SJSA1 (cell line): ENCODE measurements around the gene TOLLIP. TPM values are rescaled to one million over a fixed set of nuclear protein-coding genes. Genes with fewer than 3 reads are reported as not detected.
"Not testable (repeated sequence)": the region's sequence is repeated elsewhere in the genome, so short reads cannot be mapped to it uniquely, and the experiment has no call there.

Source experiments
- DNase-seq, 2 experiments: peaks; one replicate each; pipeline ENCODE4 v3.0.0-alpha.2; 2015 to 2020; ENCODE audit warnings: low spot score in 2 of 2, low read depth in 1 of 2
- H3K27ac ChIP-seq: fragments of 250-450 bp; sonication (Bioruptor Pico); 2 replicates; pipeline ENCODE4 v1.5.1; 2020; ENCODE audit warnings: mild to moderate bottlenecking, moderate library complexity
- H3K27me3 ChIP-seq: fragments of 250-450 bp; sonication (Bioruptor Pico); replicated peaks from 2 replicates; pipeline ENCODE4 v1.5.1; 2020; ENCODE audit warnings: mild to moderate bottlenecking, moderate library complexity
- H3K36me3 ChIP-seq: fragments of 250-450 bp; sonication (Bioruptor Pico); 2 replicates; pipeline ENCODE4 v1.5.1; 2020; ENCODE audit warnings: mild to moderate bottlenecking
- H3K4me1 ChIP-seq: fragments of 250-450 bp; sonication (Bioruptor Pico); replicated peaks from 2 replicates; pipeline ENCODE4 v1.6.1; 2021; ENCODE audit warnings: mild to moderate bottlenecking
- H3K4me3 ChIP-seq: fragments of 250-450 bp; sonication (Bioruptor Pico); 2 replicates; pipeline ENCODE4 v1.5.1; 2020; ENCODE audit warnings: mild to moderate bottlenecking
- H3K9me3 ChIP-seq: fragments of 250-450 bp; sonication (Bioruptor Pico); replicated peaks from 2 replicates; pipeline ENCODE4 v1.5.1; 2020; ENCODE audit warnings: mild to moderate bottlenecking
- total RNA-seq: library from RNA; depleted of rRNA; stranded (reverse); fragments of >200 nt; shearing (Covaris generic); gene quantifications from 2 replicates; pipeline ENCODE4 v1.2.3, GENCODE V29; 2014; rRNA removed

Gene TOLLIP
- 18.8 and 19.3 TPM in 2 replicates for total RNA-seq

DNA sequence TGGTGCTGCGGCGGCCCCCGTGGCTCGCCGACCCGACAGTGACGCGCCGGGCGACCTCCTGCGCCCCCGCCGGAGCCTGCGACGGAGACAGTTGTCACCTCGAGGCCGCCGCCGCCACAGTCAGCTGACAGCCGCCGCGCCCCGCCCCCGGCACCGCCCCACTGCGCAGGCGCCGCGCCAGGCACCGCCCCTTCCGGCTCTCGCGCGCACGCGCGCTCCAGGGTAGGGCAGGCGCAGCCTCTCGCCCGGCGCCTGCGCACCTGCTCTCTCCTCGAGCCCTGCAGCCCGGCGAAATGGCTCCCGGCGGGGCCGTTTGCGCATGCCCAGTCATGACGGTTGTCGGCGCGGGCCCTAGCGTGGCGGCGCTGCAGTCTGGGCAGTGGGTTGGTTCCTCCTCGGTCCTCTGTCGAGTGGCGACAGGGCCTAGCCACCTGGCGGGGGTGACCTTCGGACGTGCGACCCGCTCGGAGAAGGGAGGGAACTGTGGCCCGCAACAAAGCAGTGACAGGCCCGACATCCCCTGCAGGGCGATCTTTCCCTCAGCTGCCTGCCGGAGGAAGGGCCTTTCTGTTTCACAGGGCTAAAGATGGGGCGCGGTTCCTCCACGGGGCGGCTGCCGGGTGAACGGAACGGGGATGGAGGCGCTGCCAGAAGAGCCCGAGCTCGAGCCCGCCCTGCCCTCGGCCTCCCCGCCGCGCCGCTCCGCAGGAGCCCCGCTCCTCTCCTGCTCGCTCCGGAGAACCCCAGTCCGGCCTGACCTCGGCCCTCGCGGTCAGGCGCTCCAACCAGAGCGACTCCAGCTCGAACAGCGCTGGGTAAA is at the start of gene TOLLIP:
TSS of gene TOLLIP (minus strand) at position 135 of the 820 bp plus-strand sequence. CDS start at position 1, 134 bp downstream.
- peak; percentile 85 to 89 for DNase-seq
- Histone ChIP-seq H3K36me3 (peaks cover 4% of the 10 kb centered on the region), H3K9me3 (no peaks in the 10 kb centered on the region; the same call in 1 of the 2 replicates)

DNA sequence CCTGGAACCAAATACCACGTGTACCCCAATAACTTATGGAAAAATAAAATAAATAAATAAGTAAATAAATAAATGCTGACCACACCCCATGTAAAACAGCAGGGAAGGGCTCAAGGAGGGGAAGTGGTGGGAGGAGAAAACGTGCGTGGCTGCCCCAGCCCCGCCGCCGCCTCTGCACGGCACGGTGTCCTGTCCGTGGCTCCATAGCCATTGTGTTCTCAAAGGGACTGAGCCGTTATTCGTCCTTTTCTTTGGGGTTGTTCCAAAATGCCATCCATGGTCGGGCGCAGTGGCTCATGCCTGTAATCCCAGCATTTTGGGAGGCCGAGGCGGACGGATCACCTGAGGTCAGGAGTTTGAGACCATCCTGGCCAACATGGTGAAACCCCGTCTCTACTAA is 49.5 kb upstream of the TOLLIP start:
- peaks cover 26% of the 10 kb centered on the region for H3K4me1 ChIP-seq
- not testable (repeated sequence) for H3K4me3 ChIP-seq, H3K36me3 ChIP-seq, H3K9me3 ChIP-seq, H3K27me3 ChIP-seq, DNase-seq
- H3K27ac ChIP-seq = peak overlapping the region; percentile 89

More for the DNA sequence above, at the start of gene TOLLIP:
- peaks cover 11% of the 10 kb centered on the region for H3K4me1 ChIP-seq
- peak within 1 kb of the TSS; percentile 63 for H3K27ac ChIP-seq
- peak within 1 kb of the TSS; percentile 94 for H3K4me3 ChIP-seq
- H3K27me3 ChIP-seq = no peaks in the 10 kb centered on the region

DNA sequence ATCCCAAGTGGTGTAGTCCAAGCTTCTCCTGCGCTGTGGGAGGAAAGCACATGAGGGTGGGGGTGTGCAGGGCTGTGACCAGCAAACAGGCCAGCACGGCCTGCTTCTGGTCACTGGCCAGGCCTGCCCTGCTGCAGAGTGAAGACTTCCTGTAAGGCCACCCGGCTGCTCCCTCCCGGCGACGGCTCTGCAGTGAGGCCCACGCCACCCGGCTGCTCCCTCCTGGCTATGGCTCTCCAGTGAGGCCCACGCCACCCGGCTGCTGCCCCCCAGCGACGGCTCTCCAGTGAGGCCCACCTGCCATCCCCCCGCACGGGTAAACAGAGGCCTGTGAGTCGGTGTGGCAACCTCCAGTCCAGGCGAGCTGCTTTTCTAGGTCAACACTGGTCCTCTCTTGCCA is 48.9 kb upstream of the TOLLIP start:
- Histone ChIP-seq H3K27ac (peak overlapping the region; percentile 89), H3K9me3 (no peaks in the 10 kb centered on the region), H3K36me3 (no peaks in the 10 kb centered on the region), H3K27me3 (no peaks in the 10 kb centered on the region), H3K4me1 (peaks cover 26% of the 10 kb centered on the region), H3K4me3 (no peak overlapping the region)
- peak; percentile 79 to 85 for DNase-seq

DNA sequence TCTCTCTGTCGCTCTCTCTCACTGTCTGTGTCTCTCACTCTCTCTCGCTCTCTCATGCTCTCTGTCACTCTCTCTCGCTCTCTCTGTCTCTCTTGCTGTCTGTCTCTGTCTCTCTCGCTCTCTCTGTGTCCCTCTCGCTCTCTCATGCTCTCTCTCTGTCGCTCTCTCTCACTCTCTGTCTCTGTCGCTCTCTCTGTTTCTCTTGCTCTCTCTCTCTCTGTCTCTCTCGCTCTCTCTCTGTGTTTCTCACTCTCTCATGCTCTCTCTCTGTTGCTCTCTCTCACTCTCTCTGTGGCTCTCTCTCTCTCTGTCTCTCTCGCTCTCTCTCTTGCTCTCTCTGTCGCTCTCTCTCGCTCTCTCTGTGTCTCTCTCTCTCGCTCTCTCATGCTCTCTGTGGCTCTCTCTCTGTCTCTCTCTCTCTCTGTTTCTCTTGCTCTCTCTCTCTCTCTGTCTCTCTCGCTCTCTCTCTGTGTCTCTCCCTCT is 47.1 kb upstream of the TOLLIP start:
- Histone ChIP-seq H3K36me3 (no peaks in the 10 kb centered on the region), H3K27ac (peak overlapping the region; percentile 89), H3K27me3 (no peaks in the 10 kb centered on the region), H3K9me3 (no peaks in the 10 kb centered on the region), H3K4me3 (no peak overlapping the region), H3K4me1 (peaks cover 26% of the 10 kb centered on the region)
- no peak for DNase-seq

DNA sequence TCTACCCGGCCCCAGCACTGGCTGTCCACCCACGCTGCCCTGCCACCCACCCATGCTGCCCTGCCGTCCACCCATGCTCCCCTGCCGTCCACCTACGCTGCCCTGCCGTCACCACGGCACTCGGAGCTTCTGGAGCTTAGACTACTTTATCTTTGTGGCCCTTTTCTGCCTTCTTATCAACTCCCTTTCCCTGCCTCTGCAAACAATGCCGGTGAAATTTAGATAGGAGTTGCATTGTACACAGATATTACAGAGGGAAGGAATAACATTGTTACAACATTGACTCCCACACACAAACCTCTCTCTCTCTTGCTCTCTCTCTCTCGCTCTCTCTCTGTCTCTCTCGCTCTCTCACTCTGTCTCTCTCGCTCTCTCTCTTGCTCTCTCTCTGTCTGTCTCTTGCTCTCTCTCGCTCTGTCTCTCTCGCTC is 46.6 kb upstream of the TOLLIP start:
- H3K27ac ChIP-seq = no peak overlapping the region
- no peak for DNase-seq
- no peaks in the 10 kb centered on the region for H3K36me3 ChIP-seq

DNA sequence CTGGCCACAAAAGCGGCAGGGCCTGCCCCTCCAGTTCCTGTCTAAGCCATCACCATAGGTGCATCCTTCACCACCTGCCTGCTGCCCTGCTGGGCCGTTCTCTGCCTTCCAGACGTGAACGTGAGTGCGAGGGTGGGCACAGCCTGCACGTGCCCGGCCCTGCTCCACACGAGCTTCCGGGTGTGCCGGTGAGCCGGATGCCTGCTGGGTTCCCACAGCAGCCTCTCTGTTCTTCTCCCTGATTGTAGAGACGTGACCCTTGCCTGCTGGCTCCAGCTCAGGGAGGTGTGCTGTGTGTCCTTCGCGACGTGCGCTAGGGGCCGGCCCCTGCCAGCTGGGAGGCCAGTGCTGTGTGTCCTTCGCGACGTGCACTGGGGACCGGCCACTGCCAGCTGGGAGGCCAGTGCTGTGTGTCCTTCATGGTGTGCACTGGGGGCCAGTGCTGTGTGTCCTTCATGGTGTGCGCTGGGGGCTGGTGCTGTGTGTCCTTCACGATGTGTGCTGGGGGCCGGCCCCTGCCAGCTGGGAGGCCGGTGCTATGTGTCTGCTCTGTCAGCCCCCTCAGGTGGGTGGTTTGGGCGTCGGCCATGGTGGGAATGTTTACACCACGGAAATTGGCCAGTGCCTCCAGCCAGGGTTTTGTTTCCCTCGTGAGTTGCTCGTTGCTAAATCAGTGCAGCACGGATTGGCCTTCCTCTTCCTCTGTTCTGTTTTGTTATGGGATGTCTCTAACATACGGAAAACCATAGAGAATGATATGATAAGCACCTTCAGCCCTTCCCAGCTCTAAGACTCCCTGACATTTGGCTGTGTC is 44.9 kb upstream of the TOLLIP start:
- DNase-seq = no peak
- H3K4me3 ChIP-seq = no peak overlapping the region
- peaks cover 26% of the 10 kb centered on the region for H3K4me1 ChIP-seq
- no peaks in the 10 kb centered on the region for H3K9me3 ChIP-seq
- no peak overlapping the region for H3K27ac ChIP-seq
- H3K27me3 ChIP-seq = no peaks in the 10 kb centered on the region
- H3K36me3 ChIP-seq = no peaks in the 10 kb centered on the region

More for the DNA sequence above, 46.6 kb upstream of the TOLLIP start:
- Histone ChIP-seq H3K4me3 (no peak overlapping the region), H3K4me1 (peaks cover 26% of the 10 kb centered on the region), H3K9me3 (no peaks in the 10 kb centered on the region), H3K27me3 (no peaks in the 10 kb centered on the region)

DNA sequence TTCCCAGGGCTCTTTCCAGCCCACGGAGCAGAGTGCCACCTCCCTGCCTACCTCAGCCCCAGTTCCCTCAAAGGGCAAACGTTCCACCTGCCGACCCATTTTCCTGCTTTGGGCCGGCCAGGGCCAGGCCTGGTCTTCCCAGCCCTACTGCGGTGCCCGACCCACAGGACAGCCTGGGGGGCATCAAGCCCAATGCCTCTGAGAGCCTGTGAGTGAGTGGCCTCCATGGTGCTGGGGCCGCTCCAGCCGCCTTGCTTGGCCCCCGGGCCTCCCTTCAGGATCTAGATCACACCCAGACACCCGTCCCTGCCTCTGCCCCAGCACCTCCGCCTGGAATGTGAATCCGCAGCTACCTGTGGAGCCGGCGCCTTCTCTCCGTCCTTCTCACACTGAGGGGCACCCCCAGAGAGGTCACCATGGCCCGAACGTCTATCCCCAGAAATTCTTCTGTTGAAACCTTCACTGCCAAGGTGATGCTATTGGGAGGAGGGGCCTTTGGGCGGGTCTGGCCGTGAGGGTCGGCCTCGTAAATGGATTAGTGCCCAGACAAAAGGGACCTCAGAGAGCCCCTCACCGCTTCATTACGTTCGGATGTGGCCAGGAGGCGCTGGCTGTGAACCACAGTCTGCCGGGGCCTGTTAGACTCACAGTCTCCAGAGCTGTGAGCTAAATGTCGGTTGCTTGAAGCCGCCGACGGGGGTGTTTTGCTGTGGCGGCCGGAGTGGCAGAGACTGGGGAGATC is 44.1 kb upstream of the TOLLIP start:
- no peaks in the 10 kb centered on the region for H3K36me3 ChIP-seq
- no peaks in the 10 kb centered on the region for H3K27me3 ChIP-seq
- H3K27ac ChIP-seq = no peak overlapping the region
- no peak overlapping the region for H3K4me3 ChIP-seq
- no peaks in the 10 kb centered on the region for H3K9me3 ChIP-seq
- H3K4me1 ChIP-seq = peaks cover 19% of the 10 kb centered on the region
- no peak for DNase-seq

DNA sequence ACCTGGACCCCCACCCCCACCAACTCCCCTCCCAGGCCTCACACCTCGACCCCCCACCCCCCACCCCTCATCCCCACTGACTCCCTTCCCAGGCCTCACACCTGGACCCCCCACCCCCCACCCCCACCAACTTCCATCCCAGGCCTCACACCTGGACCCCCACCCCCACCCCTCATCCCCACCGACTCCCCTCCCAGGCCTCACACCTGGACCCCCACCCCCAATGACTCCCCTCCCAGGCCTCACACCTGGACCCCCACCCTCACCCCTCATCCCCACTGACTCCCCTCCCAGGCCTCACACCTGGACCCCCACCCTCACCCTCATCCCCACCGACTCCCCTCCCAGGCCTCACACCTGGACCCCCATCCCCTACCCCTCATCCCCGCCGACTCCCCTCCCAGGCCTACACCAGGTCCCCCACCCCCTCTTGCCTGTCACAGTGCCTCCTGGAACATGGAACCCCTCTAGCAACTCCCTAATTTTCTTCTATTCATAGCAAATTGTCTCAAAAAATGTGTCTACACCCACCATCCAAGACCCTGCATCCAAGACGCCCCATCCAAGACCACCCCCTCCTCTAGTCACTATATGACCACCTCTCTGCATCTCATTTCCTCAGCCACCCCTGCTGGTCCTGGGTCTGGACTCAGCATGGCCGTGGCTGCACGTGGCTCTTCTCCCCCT is 43.4 kb upstream of the TOLLIP start:
- Histone ChIP-seq H3K4me3 (no peak overlapping the region), H3K27ac (no peak overlapping the region), H3K9me3 (no peaks in the 10 kb centered on the region), H3K27me3 (no peaks in the 10 kb centered on the region), H3K4me1 (peaks cover 12% of the 10 kb centered on the region), H3K36me3 (no peaks in the 10 kb centered on the region)
- DNase-seq = no peak

DNA sequence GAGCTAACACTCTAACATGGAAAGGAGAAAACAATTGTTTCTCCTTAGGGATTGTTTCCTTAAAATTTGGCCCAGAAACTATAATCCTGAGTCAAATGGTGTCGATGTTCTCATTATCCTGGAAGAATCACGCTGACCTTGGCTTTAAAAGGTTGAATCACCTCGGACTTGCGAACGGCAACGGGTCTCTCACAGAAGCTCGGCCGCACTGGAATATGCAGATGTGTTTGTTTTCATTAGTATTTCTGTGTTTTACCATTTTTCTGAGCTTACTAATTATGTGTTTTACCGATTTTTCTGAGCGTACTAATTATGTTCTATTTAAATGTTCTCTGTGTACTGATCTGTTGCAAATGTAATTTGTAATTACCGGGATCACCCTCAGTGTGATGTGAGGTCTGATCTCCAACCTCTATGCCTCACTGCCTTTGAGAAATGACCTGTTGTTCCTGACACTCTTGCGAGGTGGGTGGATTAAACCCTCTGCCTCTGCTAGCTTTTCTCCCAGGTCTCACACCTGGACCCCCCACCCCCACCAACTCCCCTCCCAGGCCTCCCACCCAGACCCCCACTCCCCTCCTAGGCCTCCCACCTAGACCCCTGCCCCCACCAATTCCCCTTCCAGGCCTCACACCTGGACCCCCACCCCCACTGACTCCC is 42.0 kb upstream of the TOLLIP start:
- peaks cover 5% of the 10 kb centered on the region for H3K4me1 ChIP-seq
- no peak for DNase-seq
- H3K36me3 ChIP-seq = no peaks in the 10 kb centered on the region
- no peak overlapping the region for H3K4me3 ChIP-seq
- no peak overlapping the region for H3K27ac ChIP-seq
- H3K27me3 ChIP-seq = no peaks in the 10 kb centered on the region
- H3K9me3 ChIP-seq = no peaks in the 10 kb centered on the region

DNA sequence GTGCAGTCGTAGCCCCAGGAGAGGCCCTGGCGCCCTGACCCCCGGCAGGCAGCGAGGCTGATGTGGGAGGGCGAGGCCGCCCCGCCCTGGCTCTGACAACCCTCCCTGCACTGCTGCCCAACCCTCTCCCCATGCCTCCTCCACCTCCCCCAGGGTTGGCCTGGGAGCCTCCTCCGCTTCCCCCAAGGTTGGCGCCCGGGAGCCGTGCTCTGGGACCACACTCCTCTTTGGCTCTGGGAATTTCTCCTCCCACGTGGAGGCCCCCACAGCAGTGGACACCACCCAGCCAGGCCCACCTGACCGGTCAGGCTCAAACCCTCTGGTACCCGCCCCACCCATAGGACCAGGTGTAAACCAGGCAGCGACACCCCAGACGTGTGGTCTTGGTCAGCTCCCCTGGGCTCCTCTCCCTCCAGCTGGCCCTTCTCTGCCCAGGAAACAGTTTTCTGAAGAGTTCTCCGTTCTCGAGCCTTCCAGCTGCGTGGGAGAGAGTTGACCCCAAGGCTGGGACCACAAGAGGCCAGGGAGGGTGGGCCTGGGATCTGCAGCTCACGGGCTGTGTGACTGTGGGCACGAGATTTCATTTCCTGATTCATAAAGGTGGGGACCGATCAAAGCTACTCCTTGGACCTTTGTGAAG is 40.8 kb upstream of the TOLLIP start:
- H3K27ac ChIP-seq = no peak overlapping the region
- DNase-seq = no peak
- no peaks in the 10 kb centered on the region for H3K9me3 ChIP-seq
- H3K27me3 ChIP-seq = no peaks in the 10 kb centered on the region
- H3K4me3 ChIP-seq = no peak overlapping the region
- no peaks in the 10 kb centered on the region for H3K36me3 ChIP-seq
- no peaks in the 10 kb centered on the region for H3K4me1 ChIP-seq

DNA sequence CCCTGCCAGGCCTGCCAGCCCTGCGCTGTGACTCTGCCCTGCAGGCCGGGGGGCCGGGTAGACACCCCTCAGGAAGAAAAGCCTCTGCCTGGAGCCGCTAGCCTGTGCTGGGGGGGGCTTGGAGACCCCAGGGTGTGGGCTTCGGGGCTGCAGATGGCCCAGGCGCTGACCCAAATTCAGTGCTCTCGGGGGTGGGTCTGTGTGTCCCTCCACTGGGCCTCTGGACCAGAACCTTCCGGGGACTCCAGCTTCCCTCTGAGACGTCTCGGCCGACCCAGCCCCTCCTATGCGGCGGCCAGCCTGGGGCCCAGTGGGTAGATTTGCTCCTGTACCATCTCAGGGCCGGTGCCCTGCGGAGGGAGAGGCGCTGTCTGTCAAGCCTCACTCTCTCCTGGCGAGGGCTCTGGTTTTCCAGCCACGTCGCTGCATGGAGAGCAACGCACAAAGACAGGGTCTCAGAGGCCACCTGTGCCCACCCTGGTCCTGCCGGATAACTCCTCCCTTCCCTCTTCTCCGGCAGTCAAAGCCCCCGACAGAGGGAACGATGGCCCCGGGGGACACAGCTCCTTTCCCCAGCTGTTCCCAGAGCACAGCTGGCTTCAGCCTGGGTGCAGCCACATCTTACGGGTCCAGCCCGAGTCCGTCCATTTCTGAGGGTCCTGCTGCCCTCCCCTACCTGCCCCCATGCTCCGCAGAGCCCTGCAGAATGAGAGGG is 40.1 kb upstream of the TOLLIP start:
- no peaks in the 10 kb centered on the region for H3K9me3 ChIP-seq
- no peaks in the 10 kb centered on the region for H3K27me3 ChIP-seq
- H3K36me3 ChIP-seq = no peaks in the 10 kb centered on the region
- no peak for DNase-seq
- no peaks in the 10 kb centered on the region for H3K4me1 ChIP-seq
- H3K4me3 ChIP-seq = no peak overlapping the region
- H3K27ac ChIP-seq = no peak overlapping the region

DNA sequence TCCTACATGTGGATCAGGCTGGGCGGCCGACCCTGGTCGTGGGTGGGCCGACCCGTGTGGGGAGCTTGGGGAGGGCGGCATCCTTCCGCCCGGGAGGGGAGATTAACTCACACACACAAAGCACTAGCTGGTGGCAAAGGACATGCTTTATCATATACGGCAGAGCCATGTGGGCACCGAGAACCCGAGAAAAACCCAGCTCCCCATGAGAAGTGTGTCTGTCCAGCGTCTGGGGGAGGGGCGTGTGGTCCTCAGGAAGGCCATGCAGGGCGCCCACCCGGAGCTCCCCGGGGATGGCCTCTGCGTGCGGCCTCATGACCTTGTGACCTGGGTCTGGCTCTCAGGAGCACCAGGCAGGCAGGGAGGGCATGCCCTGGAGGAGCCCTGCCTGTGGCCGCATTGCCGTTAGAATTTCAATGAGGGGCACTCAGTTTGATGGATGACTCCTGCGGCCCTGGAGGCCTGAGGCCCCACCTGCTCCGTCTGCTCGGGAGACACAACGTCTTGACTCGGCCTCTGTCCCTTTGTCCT is 39.4 kb upstream of the TOLLIP start:
- DNase-seq = no peak
- Histone ChIP-seq H3K27me3 (no peaks in the 10 kb centered on the region), H3K4me1 (no peaks in the 10 kb centered on the region), H3K27ac (no peak overlapping the region), H3K9me3 (no peaks in the 10 kb centered on the region), H3K4me3 (no peak overlapping the region), H3K36me3 (no peaks in the 10 kb centered on the region)
